GM18951 (cell line): ENCODE data around the gene CDK15.
"Not testable (repeated sequence)": the region's sequence is repeated elsewhere in the genome, so short reads cannot be mapped to it uniquely, and the experiment has no call there.

Source experiments
- POLR2A ChIP-seq: IDR thresholded peaks from 4 replicates; pipeline ENCODE4 v1.6.1; 2011; ENCODE audit warnings: mild to moderate bottlenecking; ENCODE audit not compliant: insufficient read length, insufficient read depth; ENCODE audit errors: extremely low read depth
- in situ Hi-C: fragments of 300-500 bp; cut with MboI; formaldehyde crosslinking; loops from one replicate; pipeline ENCODE4 v1.12.0; 2022; ENCODE audit warnings: low sequenced_read_pairs, mixed read lengths, inconsistent platforms; ENCODE audit not compliant: unreplicated experiment

Gene CDK15

GRCh38 chr2:201797175-201797840, 9.0 kb upstream of the CDK15 start:
- in situ Hi-C loops, result no loop called here
- no peak for TF ChIP-seq POLR2A

DNA sequence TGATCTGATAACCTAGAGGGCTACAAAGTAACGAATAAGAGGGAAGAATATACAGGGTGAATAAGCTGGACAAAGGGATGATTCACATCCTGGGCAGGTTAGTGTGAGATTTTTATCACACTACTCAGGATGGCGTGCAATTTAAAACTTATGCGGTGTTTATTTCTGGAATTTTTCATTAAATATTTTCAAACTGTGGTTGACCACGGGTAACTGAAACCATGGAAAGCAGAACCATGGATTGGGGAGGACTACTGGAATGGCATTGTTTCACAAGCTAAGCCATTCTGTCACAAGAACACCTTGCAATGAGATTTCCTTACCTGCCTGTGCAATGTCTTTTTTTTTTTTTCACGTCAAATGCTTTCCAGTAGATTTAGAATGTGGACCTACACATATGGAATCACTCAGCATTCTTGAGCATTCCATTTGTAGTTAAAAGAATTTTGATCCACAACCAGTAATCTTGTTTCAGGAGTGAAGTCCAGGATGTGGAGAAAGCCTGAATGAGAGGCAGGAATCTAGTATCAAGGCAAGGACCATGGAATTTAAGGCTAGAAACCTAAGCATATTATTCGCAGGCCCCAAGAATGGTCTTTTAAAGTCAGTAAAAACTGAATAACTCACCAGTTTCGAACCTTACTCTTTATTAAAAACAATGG, 8.0 kb upstream of the CDK15 start:
- in situ Hi-C loops, result no loop called here
- TF ChIP-seq POLR2A, result no peak

DNA sequence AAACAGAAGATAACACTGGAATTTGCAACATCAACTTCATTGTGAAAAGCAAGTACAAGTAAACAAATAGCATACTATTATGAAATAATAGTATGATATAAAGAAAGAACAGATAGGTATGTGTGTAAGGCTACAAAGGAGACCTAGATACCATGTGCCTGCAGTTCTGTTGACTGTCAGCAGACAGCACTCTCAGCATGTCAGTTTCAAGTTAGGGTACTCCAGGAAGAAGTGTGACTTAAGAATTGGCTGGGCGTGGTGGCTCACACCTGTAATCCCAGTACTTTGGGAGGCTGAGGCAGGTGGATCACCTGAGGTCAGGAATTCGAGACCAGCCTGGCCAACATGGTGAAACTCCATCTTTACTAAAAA, 7.4 kb upstream of the CDK15 start:
- in situ Hi-C loops, result not testable (repeated sequence)

GRCh38 chr2:201807452-201807999, 1.2 kb downstream of the CDK15 start:
- in situ Hi-C loops, result no loop called here
- TF ChIP-seq POLR2A, result no peak

GRCh38 chr2:201808027-201808426, 1.7 kb downstream of the CDK15 start:
- TF ChIP-seq POLR2A, result no peak
- in situ Hi-C loops, result no loop called here

GRCh38 chr2:201809633-201810032, 3.3 kb downstream of the CDK15 start:
- in situ Hi-C loops, result no loop called here

DNA sequence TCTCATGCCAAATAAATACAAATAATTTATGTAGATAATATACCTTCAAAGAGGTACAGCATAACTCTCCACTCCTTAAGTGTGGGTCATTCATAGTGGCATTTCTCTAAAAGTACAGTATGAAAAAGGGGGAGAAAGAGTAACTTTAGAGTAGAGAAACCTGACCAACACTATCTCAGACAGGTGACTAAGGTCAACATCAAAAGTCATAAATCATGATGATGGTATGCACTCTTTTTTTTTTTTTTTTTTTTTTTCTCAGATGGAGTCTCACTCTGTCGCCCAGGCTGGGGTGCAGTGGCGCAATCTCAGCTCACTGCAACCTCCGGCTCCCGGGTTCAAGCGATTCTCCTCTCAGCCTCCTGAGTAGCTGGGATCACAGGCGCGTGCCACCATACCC, 4.3 kb downstream of the CDK15 start:
- in situ Hi-C loops, result not testable (repeated sequence)

More at GRCh38 chr2:201809633-201810032, 3.3 kb downstream of the CDK15 start:
- no peak for TF ChIP-seq POLR2A

DNA sequence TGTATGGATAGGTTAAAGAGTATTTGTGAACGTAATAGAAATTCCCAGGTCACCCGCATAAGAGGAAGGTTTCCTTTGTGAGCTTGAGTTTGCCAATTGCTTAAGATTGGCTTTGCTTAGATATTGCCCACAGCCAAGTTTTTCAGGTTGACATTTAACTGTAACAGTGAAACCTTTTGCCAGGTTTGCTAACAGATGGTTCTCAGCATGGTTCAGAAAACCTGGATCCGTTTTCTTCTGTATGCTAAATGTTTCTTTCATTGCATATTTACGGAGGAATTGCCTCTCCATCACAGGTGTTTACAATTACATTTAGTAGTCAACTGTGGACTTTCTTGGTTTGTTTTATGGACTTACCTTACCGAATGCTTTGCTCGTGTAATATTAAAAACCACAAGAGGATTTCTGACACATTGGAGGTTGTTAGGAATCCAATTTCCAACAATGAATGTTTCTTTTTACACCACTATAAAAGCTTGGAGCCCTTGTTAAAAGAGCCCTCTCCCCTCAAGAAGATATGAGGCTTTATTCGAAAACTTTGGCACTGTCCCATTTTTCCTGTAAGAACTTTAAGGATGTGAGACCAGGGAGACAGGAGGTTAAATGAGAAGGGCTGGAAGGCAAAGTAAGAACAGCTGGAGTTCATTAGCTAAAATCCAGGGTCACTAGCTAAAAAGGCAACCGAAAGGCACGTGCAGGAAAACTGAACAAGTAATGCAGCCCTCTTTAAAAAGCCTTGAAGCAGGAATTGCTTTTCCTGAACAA, 7.8 kb downstream of the CDK15 start:
- in situ Hi-C loops, result no loop called here
- TF ChIP-seq POLR2A, result no peak

DNA sequence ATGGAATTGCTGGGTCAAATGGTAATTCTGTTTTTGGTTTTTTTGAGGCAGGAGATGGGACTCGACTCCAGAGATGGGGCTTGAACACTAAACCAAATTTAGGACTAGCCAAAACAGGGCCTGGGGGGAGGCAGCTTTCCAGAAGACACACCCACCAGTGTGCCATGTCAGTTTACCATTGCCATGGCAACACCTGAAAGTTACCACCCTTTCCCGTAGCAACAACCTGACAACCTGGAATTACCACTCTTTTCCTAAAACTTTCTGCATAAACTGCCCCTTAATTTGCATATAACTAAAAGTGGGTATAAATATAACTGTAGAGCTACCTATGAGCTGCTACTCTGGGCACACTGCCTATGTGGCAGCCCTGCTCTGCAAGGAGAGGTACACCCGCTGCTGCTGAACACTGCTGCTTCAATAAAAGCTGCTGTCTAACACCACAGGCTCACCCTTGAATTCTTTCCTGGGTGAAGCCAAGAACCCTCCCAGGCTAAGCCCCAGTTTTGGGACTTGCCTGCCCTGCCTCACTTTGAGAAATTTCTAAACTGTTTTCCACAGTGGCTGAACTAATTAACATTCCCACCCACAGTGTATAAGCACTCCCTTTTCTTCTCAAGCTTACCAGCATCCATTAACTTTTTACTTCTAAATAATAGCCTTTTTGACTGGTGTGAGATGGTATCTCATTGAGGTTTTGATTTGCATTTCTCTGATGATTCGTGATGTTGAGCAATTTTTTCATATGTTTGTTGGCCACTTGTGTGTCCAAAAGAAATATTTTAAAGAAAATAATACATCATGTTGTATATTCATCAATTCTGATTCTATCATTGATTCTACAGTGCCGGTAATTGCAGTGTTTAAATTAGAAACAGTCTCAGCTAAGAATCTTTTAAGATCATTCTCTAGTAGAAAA, 10.6 kb downstream of the CDK15 start:
- in situ Hi-C loops, result no loop called here
- no peak for TF ChIP-seq POLR2A

DNA sequence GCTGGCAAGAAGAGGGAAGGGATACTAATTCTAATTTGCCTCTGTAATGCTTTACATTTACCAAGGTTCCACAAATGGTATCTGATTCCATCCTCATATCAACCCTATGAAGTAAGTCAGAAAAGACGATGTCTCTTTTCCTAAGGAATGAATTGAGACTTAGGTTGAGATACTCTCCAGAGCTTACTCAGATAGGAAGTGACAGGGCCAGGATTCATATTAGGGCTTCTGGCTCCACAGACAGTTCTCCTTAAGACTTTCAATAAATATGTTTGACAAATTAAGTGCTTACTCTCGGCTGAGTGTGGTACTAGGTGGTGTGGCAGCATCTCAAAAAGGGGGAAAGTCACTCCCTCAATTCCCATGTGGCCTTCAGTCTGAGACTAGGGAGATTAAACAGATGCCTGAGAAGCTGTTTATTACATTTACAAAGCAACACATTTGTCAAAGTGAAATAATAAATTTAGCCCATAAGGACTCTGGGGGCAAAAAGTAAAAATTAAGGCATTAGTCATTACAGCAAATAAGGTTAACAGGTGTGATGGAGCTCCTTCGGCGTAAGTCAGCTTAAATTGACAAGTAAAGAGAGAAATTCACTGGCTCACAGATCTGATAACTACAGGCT, 14.2 kb downstream of the CDK15 start:
- in situ Hi-C loops, result no loop called here
- no peak for TF ChIP-seq POLR2A

GRCh38 chr2:201821080-201821479, 14.7 kb downstream of the CDK15 start:
- in situ Hi-C loops, result no loop called here
- TF ChIP-seq POLR2A, result no peak

- TF ChIP-seq POLR2A, result no peak
- in situ Hi-C loops, result no loop called here
These were observed 17.9 kb downstream of the CDK15 start for GRCh38 chr2:201824212-201824611.
